Activated naive CD8-positive, alpha-beta T cell treated with anti-CD3 and anti-CD28 coated beads, Interleukin-2, amount 50 U/mL, for 24 hours (primary cell): ENCODE data around the gene POU5F2.

Experiments used
- ATAC-seq: fragments of 150-1000 bp; cut with Tn5 transposase; one replicate; pipeline ENCODE4 v1.10.0; 2021
- DNase-seq: peaks from one replicate; pipeline ENCODE4 v3.0.0; 2021
- H3K27ac Mint-ChIP-seq: one replicate; pipeline ENCODE4 v1.8.0; 2021; ENCODE audit warnings: mild to moderate bottlenecking, mixed read lengths
- H3K27me3 Mint-ChIP-seq: one replicate; pipeline ENCODE4 v1.8.0; 2021; ENCODE audit warnings: mixed read lengths
- H3K36me3 Mint-ChIP-seq: one replicate; pipeline ENCODE4 v1.8.0; 2021; ENCODE audit warnings: low read depth, mixed read lengths
- H3K4me1 Mint-ChIP-seq: one replicate; pipeline ENCODE4 v1.8.0; 2021; ENCODE audit warnings: mixed read lengths
- H3K4me3 Mint-ChIP-seq: one replicate; pipeline ENCODE4 v1.8.0; 2021; ENCODE audit warnings: mild to moderate bottlenecking, moderate library complexity, mixed read lengths
- H3K9me3 Mint-ChIP-seq: one replicate; pipeline ENCODE4 v1.8.0; 2021; ENCODE audit warnings: mixed read lengths

POU5F2 gene

GRCh38 chr5:93726595-93726994 lies 14.8 kb downstream of the POU5F2 start:
- H3K4me3 Mint-ChIP-seq = no peak overlapping the region
- ATAC-seq = no peak
- no peaks in the 10 kb centered on the region for H3K27me3 Mint-ChIP-seq

GRCh38 chr5:93724791-93725190 lies 16.6 kb downstream of the POU5F2 start:
- no peaks in the 10 kb centered on the region for H3K36me3 Mint-ChIP-seq
- ATAC-seq (no peak), DNase-seq (no peak)
- H3K27ac Mint-ChIP-seq = no peak overlapping the region
- no peaks in the 10 kb centered on the region for H3K27me3 Mint-ChIP-seq
- no peaks in the 10 kb centered on the region for H3K9me3 Mint-ChIP-seq
- H3K4me3 Mint-ChIP-seq = no peak overlapping the region
- H3K4me1 Mint-ChIP-seq = peaks cover 8% of the 10 kb centered on the region

More at GRCh38 chr5:93726595-93726994, 14.8 kb downstream of the POU5F2 start:
- Mint-ChIP-seq H3K27ac (no peak overlapping the region), H3K36me3 (no peaks in the 10 kb centered on the region), H3K4me1 (peaks cover under 1% of the 10 kb centered on the region), H3K9me3 (no peaks in the 10 kb centered on the region)
- DNase-seq = no peak

GRCh38 chr5:93723681-93724080 lies 17.7 kb downstream of the POU5F2 start:
- Mint-ChIP-seq H3K27ac (no peak overlapping the region), H3K4me3 (no peak overlapping the region), H3K9me3 (no peaks in the 10 kb centered on the region), H3K4me1 (peaks cover 8% of the 10 kb centered on the region), H3K36me3 (no peaks in the 10 kb centered on the region), H3K27me3 (no peaks in the 10 kb centered on the region)
- ATAC-seq (no peak), DNase-seq (no peak)

GRCh38 chr5:93723005-93723404 lies 18.4 kb downstream of the POU5F2 start:
- no peak for DNase-seq
- no peaks in the 10 kb centered on the region for H3K9me3 Mint-ChIP-seq
- H3K36me3 Mint-ChIP-seq = no peaks in the 10 kb centered on the region
- no peaks in the 10 kb centered on the region for H3K27me3 Mint-ChIP-seq
- no peak for ATAC-seq
- no peak overlapping the region for H3K27ac Mint-ChIP-seq
- no peak overlapping the region for H3K4me3 Mint-ChIP-seq
- peaks cover 8% of the 10 kb centered on the region for H3K4me1 Mint-ChIP-seq

GRCh38 chr5:93722588-93722987 lies 18.8 kb downstream of the POU5F2 start:
- Mint-ChIP-seq H3K4me3 (no peak overlapping the region), H3K36me3 (no peaks in the 10 kb centered on the region), H3K9me3 (no peaks in the 10 kb centered on the region), H3K4me1 (peaks cover 8% of the 10 kb centered on the region), H3K27me3 (no peaks in the 10 kb centered on the region), H3K27ac (no peak overlapping the region)
- ATAC-seq (no peak), DNase-seq (no peak)

- Mint-ChIP-seq H3K27me3 (no peaks in the 10 kb centered on the region), H3K4me1 (peaks cover 8% of the 10 kb centered on the region), H3K4me3 (no peak overlapping the region), H3K9me3 (no peaks in the 10 kb centered on the region), H3K36me3 (no peaks in the 10 kb centered on the region), H3K27ac (no peak overlapping the region)
- DNase-seq (no peak), ATAC-seq (no peak)
Observed at GRCh38 chr5:93721511-93721910, 19.9 kb downstream of the POU5F2 start.

- no peak for DNase-seq
- Mint-ChIP-seq H3K4me3 (no peak overlapping the region), H3K27me3 (no peaks in the 10 kb centered on the region), H3K36me3 (no peaks in the 10 kb centered on the region), H3K9me3 (no peaks in the 10 kb centered on the region), H3K27ac (no peak overlapping the region), H3K4me1 (peaks cover 8% of the 10 kb centered on the region)
- ATAC-seq = peak; percentile 59
Observed at GRCh38 chr5:93721071-93721470, 20.3 kb downstream of the POU5F2 start.

- Mint-ChIP-seq H3K27me3 (no peaks in the 10 kb centered on the region), H3K36me3 (no peaks in the 10 kb centered on the region), H3K27ac (no peak overlapping the region), H3K4me3 (no peak overlapping the region), H3K9me3 (no peaks in the 10 kb centered on the region), H3K4me1 (peaks cover 8% of the 10 kb centered on the region)
- no peak for ATAC-seq
- DNase-seq = no peak
Observed at GRCh38 chr5:93717162-93717561, 24.2 kb downstream of the POU5F2 start.

- no peaks in the 10 kb centered on the region for H3K9me3 Mint-ChIP-seq
- no peak overlapping the region for H3K4me3 Mint-ChIP-seq
- no peaks in the 10 kb centered on the region for H3K36me3 Mint-ChIP-seq
- H3K4me1 Mint-ChIP-seq = peaks cover 6% of the 10 kb centered on the region
- no peak for DNase-seq
- H3K27me3 Mint-ChIP-seq = no peaks in the 10 kb centered on the region
- no peak for ATAC-seq
- no peak overlapping the region for H3K27ac Mint-ChIP-seq
Observed at GRCh38 chr5:93716453-93716852, 24.9 kb downstream of the POU5F2 start.

GRCh38 chr5:93715761-93716160 lies 25.6 kb downstream of the POU5F2 start:
- Mint-ChIP-seq H3K36me3 (no peaks in the 10 kb centered on the region), H3K27me3 (no peaks in the 10 kb centered on the region), H3K4me3 (no peak overlapping the region), H3K4me1 (no peaks in the 10 kb centered on the region), H3K27ac (no peak overlapping the region), H3K9me3 (no peaks in the 10 kb centered on the region)
- DNase-seq (no peak), ATAC-seq (no peak)

GRCh38 chr5:93715327-93715726 lies 26.1 kb downstream of the POU5F2 start:
- Mint-ChIP-seq H3K4me3 (no peak overlapping the region), H3K4me1 (no peaks in the 10 kb centered on the region), H3K27me3 (no peaks in the 10 kb centered on the region), H3K36me3 (no peaks in the 10 kb centered on the region), H3K27ac (no peak overlapping the region), H3K9me3 (no peaks in the 10 kb centered on the region)
- ATAC-seq (no peak), DNase-seq (no peak)

GRCh38 chr5:93708442-93708841 lies 33.0 kb downstream of the POU5F2 start:
- H3K27ac Mint-ChIP-seq = no peak overlapping the region
- peaks cover 3% of the 10 kb centered on the region for H3K4me1 Mint-ChIP-seq
- DNase-seq = no peak
- H3K36me3 Mint-ChIP-seq = peaks cover 4% of the 10 kb centered on the region
- no peaks in the 10 kb centered on the region for H3K9me3 Mint-ChIP-seq
- H3K4me3 Mint-ChIP-seq = no peak overlapping the region
- no peak for ATAC-seq
- no peaks in the 10 kb centered on the region for H3K27me3 Mint-ChIP-seq

GRCh38 chr5:93705896-93706295 lies 35.5 kb downstream of the POU5F2 start:
- H3K4me3 Mint-ChIP-seq = no peak overlapping the region
- H3K36me3 Mint-ChIP-seq = peaks cover 4% of the 10 kb centered on the region
- H3K27ac Mint-ChIP-seq = no peak overlapping the region
- no peak for DNase-seq
- no peaks in the 10 kb centered on the region for H3K27me3 Mint-ChIP-seq
- ATAC-seq = no peak
- no peaks in the 10 kb centered on the region for H3K9me3 Mint-ChIP-seq
- H3K4me1 Mint-ChIP-seq = peaks cover 8% of the 10 kb centered on the region

- H3K4me3 Mint-ChIP-seq = no peak overlapping the region
- no peaks in the 10 kb centered on the region for H3K9me3 Mint-ChIP-seq
- peaks cover 8% of the 10 kb centered on the region for H3K4me1 Mint-ChIP-seq
- no peak for DNase-seq
- no peak overlapping the region for H3K27ac Mint-ChIP-seq
- H3K27me3 Mint-ChIP-seq = no peaks in the 10 kb centered on the region
- H3K36me3 Mint-ChIP-seq = peaks cover 4% of the 10 kb centered on the region
- ATAC-seq = no peak
Observed at GRCh38 chr5:93704996-93705395, 36.4 kb downstream of the POU5F2 start.

GRCh38 chr5:93691997-93692396 lies 49.4 kb downstream of the POU5F2 start:
- peaks cover 34% of the 10 kb centered on the region for H3K36me3 Mint-ChIP-seq
- H3K27me3 Mint-ChIP-seq = no peaks in the 10 kb centered on the region
- no peak overlapping the region for H3K27ac Mint-ChIP-seq
- ATAC-seq (no peak), DNase-seq (no peak)
- H3K9me3 Mint-ChIP-seq = peaks cover 52% of the 10 kb centered on the region
- H3K4me3 Mint-ChIP-seq = no peak overlapping the region
- H3K4me1 Mint-ChIP-seq = no peaks in the 10 kb centered on the region
